Activated CD4-positive, alpha-beta memory T cell treated with anti-CD3 and anti-CD28 coated beads for 36 hours (primary cell): ENCODE results near the gene FAM131A. TPM values are rescaled to one million over a fixed set of nuclear protein-coding genes. Genes with fewer than 3 reads are reported as not detected.

Experiments used
- CTCF ChIA-PET: fragments of 350-600 bp; sonication (Branson Sonifier 250); formaldehyde crosslinking; loops from one replicate; lab custom pipeline; 2021; ENCODE audit warnings: antibody characterized with exemption, inconsistent platforms; lab: Charles Lee
- POLR2A ChIA-PET: fragments of 350-600 bp; sonication (Branson Sonifier 250); formaldehyde crosslinking; loops from one replicate; lab custom pipeline; 2021; ENCODE audit warnings: antibody characterized with exemption; lab: Charles Lee
- DNase-seq: peaks from one replicate; pipeline ENCODE4 v3.0.0-alpha.2; 2020
- H3K27ac Mint-ChIP-seq: one replicate; pipeline ENCODE4 v1.8.0; 2021; ENCODE audit warnings: mixed read lengths
- H3K27me3 Mint-ChIP-seq: one replicate; pipeline ENCODE4 v1.8.0; 2021; ENCODE audit warnings: mixed read lengths
- H3K36me3 Mint-ChIP-seq: one replicate; pipeline ENCODE4 v1.8.0; 2021; ENCODE audit warnings: mixed read lengths
- H3K4me1 Mint-ChIP-seq: one replicate; pipeline ENCODE4 v1.8.0; 2021; ENCODE audit warnings: low read depth, mixed read lengths
- H3K4me3 Mint-ChIP-seq: one replicate; pipeline ENCODE4 v1.8.0; 2021; ENCODE audit warnings: mild to moderate bottlenecking, mixed read lengths
- H3K9me3 Mint-ChIP-seq: one replicate; pipeline ENCODE4 v1.8.0; 2021; ENCODE audit warnings: mixed read lengths
- intact Hi-C: fragments of 100-400 bp; cut with micrococcal nuclease; formaldehyde crosslinking; loops from one replicate; pipeline ENCODE4 v1.15.1; 2023
- total RNA-seq, 2 experiments: library from RNA; stranded (reverse); gene quantifications; one replicate each; pipeline ENCODE4 v1.2.3, GENCODE V29; 2021

Gene FAM131A
- total RNA-seq, 2 experiments from 2014 or later = 7.0 to 8.9 TPM

GRCh38 chr3:184381261-184382224 lies 44.1 kb downstream of the FAM131A start:
- ChIA-PET CTCF (interaction anchor here (1.3 to 1.9 kb wide), 3 partner anchors 10 to 330 kb away, joined by 3 to 17 read pairs (median 5); partner anchors contain the start of gene MAGEF1), POLR2A (interaction anchor here (0.6 kb wide), 1 partner anchor 34 kb away, joined by 3 read pairs; no protein-coding TSS in a partner anchor)
- intact Hi-C loops = no loop called here
- H3K27ac Mint-ChIP-seq = no peak overlapping the region
- H3K4me3 Mint-ChIP-seq = no peak overlapping the region
- DNase-seq = no peak
- H3K36me3 Mint-ChIP-seq = no peaks in the 10 kb centered on the region
- peaks cover 9% of the 10 kb centered on the region for H3K4me1 Mint-ChIP-seq
- H3K9me3 Mint-ChIP-seq = no peaks in the 10 kb centered on the region
- H3K27me3 Mint-ChIP-seq = peaks cover 59% of the 10 kb centered on the region

- Mint-ChIP-seq H3K4me1 (peaks cover 9% of the 10 kb centered on the region), H3K4me3 (no peak overlapping the region), H3K27me3 (peaks cover 53% of the 10 kb centered on the region), H3K27ac (no peak overlapping the region), H3K9me3 (no peaks in the 10 kb centered on the region), H3K36me3 (no peaks in the 10 kb centered on the region)
- intact Hi-C loops = no loop called here
- no peak for DNase-seq
- POLR2A ChIA-PET = no interaction called here
- CTCF ChIA-PET = interaction anchor here (1.3 to 1.9 kb wide), 2 partner anchors 11 to 158 kb away, joined by 3 to 17 read pairs; no protein-coding TSS in a partner anchor
Observed at GRCh38 chr3:184382326-184383032, 45.1 kb downstream of the FAM131A start.

GRCh38 chr3:184383033-184383740 lies 45.8 kb downstream of the FAM131A start:
- peaks cover 9% of the 10 kb centered on the region for H3K4me1 Mint-ChIP-seq
- peaks cover 50% of the 10 kb centered on the region for H3K27me3 Mint-ChIP-seq
- CTCF ChIA-PET = interaction anchor here (2.3 to 2.4 kb wide), 2 partner anchors 11 to 130 kb away, joined by 6 to 23 read pairs; no protein-coding TSS in a partner anchor

GRCh38 chr3:184384342-184384741 lies 46.9 kb downstream of the FAM131A start:
- Mint-ChIP-seq H3K27ac (no peak overlapping the region), H3K9me3 (no peaks in the 10 kb centered on the region), H3K36me3 (no peaks in the 10 kb centered on the region), H3K4me3 (no peak overlapping the region), H3K4me1 (peaks cover 7% of the 10 kb centered on the region), H3K27me3 (peaks cover 39% of the 10 kb centered on the region)
- CTCF ChIA-PET = interaction anchor here (2.3 to 2.4 kb wide), 2 partner anchors 12 to 129 kb away, joined by 6 to 23 read pairs; no protein-coding TSS in a partner anchor
- POLR2A ChIA-PET = no interaction called here
- no peak for DNase-seq
- intact Hi-C loops = no loop called here

More at GRCh38 chr3:184383033-184383740, 45.8 kb downstream of the FAM131A start:
- intact Hi-C loops = no loop called here
- POLR2A ChIA-PET = interaction anchor here (0.6 kb wide), 1 partner anchor 20 kb away, joined by 3 read pairs; no protein-coding TSS in a partner anchor
- Mint-ChIP-seq H3K9me3 (no peaks in the 10 kb centered on the region), H3K27ac (no peak overlapping the region), H3K4me3 (no peak overlapping the region), H3K36me3 (no peaks in the 10 kb centered on the region)
- no peak for DNase-seq

GRCh38 chr3:184384856-184385422 lies 47.5 kb downstream of the FAM131A start:
- Mint-ChIP-seq H3K4me1 (peaks cover 7% of the 10 kb centered on the region), H3K27ac (no peak overlapping the region), H3K36me3 (no peaks in the 10 kb centered on the region), H3K4me3 (no peak overlapping the region), H3K9me3 (no peaks in the 10 kb centered on the region), H3K27me3 (peaks cover 38% of the 10 kb centered on the region)
- ChIA-PET CTCF (interaction anchor here (2.3 to 2.4 kb wide), 2 partner anchors 13 to 129 kb away, joined by 6 to 23 read pairs; no protein-coding TSS in a partner anchor), POLR2A (no interaction called here)
- intact Hi-C loops = no loop called here
- no peak for DNase-seq

GRCh38 chr3:184386047-184386806 lies 48.8 kb downstream of the FAM131A start:
- no peak overlapping the region for H3K27ac Mint-ChIP-seq
- intact Hi-C loops = no loop called here
- no peak for DNase-seq
- H3K4me3 Mint-ChIP-seq = no peak overlapping the region
- H3K9me3 Mint-ChIP-seq = no peaks in the 10 kb centered on the region
- ChIA-PET CTCF (interaction anchor here (1.5 kb wide), 1 partner anchor 14 kb away, joined by 4 read pairs; no protein-coding TSS in a partner anchor), POLR2A (interaction anchor here (0.6 kb wide), 1 partner anchor 47 kb away, joined by 3 read pairs; no protein-coding TSS in a partner anchor)
- no peaks in the 10 kb centered on the region for H3K36me3 Mint-ChIP-seq
- peaks cover 33% of the 10 kb centered on the region for H3K27me3 Mint-ChIP-seq
- H3K4me1 Mint-ChIP-seq = peaks cover 1% of the 10 kb centered on the region

- ChIA-PET CTCF (interaction anchor here (1.5 kb wide), 1 partner anchor 15 kb away, joined by 4 read pairs; no protein-coding TSS in a partner anchor), POLR2A (no interaction called here)
- intact Hi-C loops = no loop called here
- no peak overlapping the region for H3K27ac Mint-ChIP-seq
- no peak overlapping the region for H3K4me3 Mint-ChIP-seq
- no peaks in the 10 kb centered on the region for H3K9me3 Mint-ChIP-seq
- no peaks in the 10 kb centered on the region for H3K36me3 Mint-ChIP-seq
- H3K27me3 Mint-ChIP-seq = peaks cover 27% of the 10 kb centered on the region
- no peak for DNase-seq
- H3K4me1 Mint-ChIP-seq = no peaks in the 10 kb centered on the region
Observed at GRCh38 chr3:184387174-184387714, 49.8 kb downstream of the FAM131A start.

GRCh38 chr3:184388164-184388935 lies 51.0 kb downstream of the FAM131A start:
- Mint-ChIP-seq H3K27ac (no peak overlapping the region), H3K4me1 (no peaks in the 10 kb centered on the region), H3K9me3 (no peaks in the 10 kb centered on the region), H3K27me3 (peaks cover 16% of the 10 kb centered on the region), H3K4me3 (no peak overlapping the region), H3K36me3 (no peaks in the 10 kb centered on the region)
- CTCF ChIA-PET = no interaction called here
- no peak for DNase-seq
- intact Hi-C loops = no loop called here
- POLR2A ChIA-PET = no interaction called here

GRCh38 chr3:184388936-184389230 lies 51.5 kb downstream of the FAM131A start:
- Mint-ChIP-seq H3K27ac (no peak overlapping the region), H3K9me3 (no peaks in the 10 kb centered on the region), H3K4me1 (no peaks in the 10 kb centered on the region), H3K27me3 (peaks cover 14% of the 10 kb centered on the region), H3K4me3 (no peak overlapping the region), H3K36me3 (no peaks in the 10 kb centered on the region)
- intact Hi-C loops = no loop called here
- ChIA-PET CTCF (no interaction called here), POLR2A (no interaction called here)
- no peak for DNase-seq

- Mint-ChIP-seq H3K4me3 (no peak overlapping the region), H3K36me3 (no peaks in the 10 kb centered on the region), H3K27ac (no peak overlapping the region), H3K27me3 (peaks cover 10% of the 10 kb centered on the region), H3K9me3 (no peaks in the 10 kb centered on the region), H3K4me1 (no peaks in the 10 kb centered on the region)
- intact Hi-C loops = no loop called here
- ChIA-PET CTCF (interaction anchor here (0.7 kb wide), 1 partner anchor 28 kb away, joined by 3 read pairs; no protein-coding TSS in a partner anchor), POLR2A (interaction anchor here (0.7 kb wide), 1 partner anchor 11 kb away, joined by 3 read pairs; no protein-coding TSS in a partner anchor)
- no peak for DNase-seq
Observed at GRCh38 chr3:184389384-184389783, 52.0 kb downstream of the FAM131A start.
